GM23338 (cell line): Measurements from ENCODE around the gene HIF1AN. TPM values are rescaled to one million over a fixed set of nuclear protein-coding genes. Genes with fewer than 3 reads are reported as not detected.

Experiments used
- ATAC-seq: fragments of 200-7000 bp; cut with Tn5 transposase; 3 replicates; pipeline ENCODE4 v1.9.1; 2020
- DNase-seq: peaks from one replicate; pipeline ENCODE4 v3.0.0-alpha.2; 2015; ENCODE audit warnings: low spot score
- H2AFZ ChIP-seq: fragments of 200-600 bp; sonication (generic); 2 replicates; pipeline ENCODE4 v1.8.0; 2016; ENCODE audit warnings: antibody characterized with exemption, mild to moderate bottlenecking, moderate library complexity
- H3F3A ChIP-seq: fragments of 200-600 bp; sonication (generic); replicated peaks from 2 replicates; pipeline ENCODE4 v1.8.0; 2017; ENCODE audit warnings: antibody characterized with exemption, mixed run types, low read depth
- H3K27ac ChIP-seq: fragments of 200-600 bp; sonication (generic); 2 replicates; pipeline ENCODE4 v1.6.1; 2016; ENCODE audit warnings: low read depth
- H3K27me3 ChIP-seq: fragments of 200-600 bp; sonication (generic); 2 replicates; pipeline ENCODE4 v1.8.0; 2016; ENCODE audit warnings: mild to moderate bottlenecking, mixed run types, moderate library complexity; ENCODE audit not compliant: insufficient read depth
- H3K36me3 ChIP-seq: fragments of 200-600 bp; sonication (generic); 2 replicates; pipeline ENCODE4 v1.8.0; 2016; ENCODE audit warnings: mild to moderate bottlenecking; ENCODE audit not compliant: insufficient read depth
- H3K4me1 ChIP-seq: fragments of 200-600 bp; sonication (generic); 2 replicates; pipeline ENCODE4 v1.8.0; 2016; ENCODE audit warnings: mild to moderate bottlenecking, moderate library complexity; ENCODE audit not compliant: insufficient read depth
- H3K4me2 ChIP-seq: fragments of 200-600 bp; sonication (generic); 2 replicates; pipeline ENCODE4 v1.7.1; 2017; ENCODE audit warnings: mixed run types
- H3K4me3 ChIP-seq: fragments of 200-600 bp; sonication (generic); 2 replicates; pipeline ENCODE4 v1.6.1; 2016; ENCODE audit warnings: mixed run types
- H3K79me2 ChIP-seq: fragments of 200-600 bp; sonication (generic); replicated peaks from 2 replicates; pipeline ENCODE4 v1.8.0; 2017; ENCODE audit warnings: mild to moderate bottlenecking; ENCODE audit not compliant: insufficient read depth
- H3K9me2 ChIP-seq: fragments of 200-600 bp; sonication (generic); 2 replicates; pipeline ENCODE4 v1.8.0; 2017; ENCODE audit not compliant: insufficient read depth
- H4K20me1 ChIP-seq: fragments of 200-600 bp; sonication (generic); replicated peaks from 2 replicates; pipeline ENCODE4 v1.8.0; 2017; ENCODE audit warnings: mild to moderate bottlenecking; ENCODE audit not compliant: insufficient read depth
- H3K27ac Mint-ChIP-seq: 2 replicates; pipeline ENCODE4 v1.8.0; 2020; ENCODE audit warnings: inconsistent platforms, mild to moderate bottlenecking, moderate library complexity, mixed read lengths
- H3K27me3 Mint-ChIP-seq: 3 replicates; pipeline ENCODE4 v1.8.0; 2022; ENCODE audit warnings: low read depth, mild to moderate bottlenecking, moderate library complexity, mixed read lengths, inconsistent platforms; ENCODE audit not compliant: insufficient read depth, poor library complexity
- H3K36me3 Mint-ChIP-seq: 3 replicates; pipeline ENCODE4 v1.8.0; 2021; ENCODE audit warnings: low read depth, mild to moderate bottlenecking, inconsistent platforms, moderate library complexity, mixed read lengths
- H3K4me1 Mint-ChIP-seq: 3 replicates; pipeline ENCODE4 v1.8.0; 2020; ENCODE audit warnings: mild to moderate bottlenecking, inconsistent platforms, mixed read lengths
- H3K4me3 Mint-ChIP-seq: 3 replicates; pipeline ENCODE4 v1.8.0; 2021; ENCODE audit warnings: moderate library complexity, mild to moderate bottlenecking, inconsistent platforms, mixed read lengths
- H3K9me3 Mint-ChIP-seq: 3 replicates; pipeline ENCODE4 v1.8.0; 2020; ENCODE audit warnings: moderate library complexity, mild to moderate bottlenecking, inconsistent platforms, mixed read lengths
- CREB1 ChIP-seq: fragments of 250-450 bp; sonication (Bioruptor Pico); IDR thresholded peaks from 2 replicates; pipeline ENCODE4 v1.5.0; 2020; ENCODE audit warnings: low read depth, mild to moderate bottlenecking, moderate library complexity
- CTCF ChIP-seq, 2 experiments: fragments of 200-600 bp in 1 of 2; sonication (generic) in 1 of 2; conservative IDR thresholded peaks; 2 replicates each; pipeline versions ENCODE4 v1.5.1 to v1.6.1; 2016 to 2017; ENCODE audit warnings: antibody characterized with exemption in 2 of 2, low read depth in 2 of 2, mild to moderate bottlenecking in 2 of 2, moderate library complexity in 1 of 2
- ETS1 ChIP-seq: IDR thresholded peaks from 2 replicates; pipeline ENCODE4 v1.6.1; 2016; ENCODE audit warnings: antibody characterized with exemption
- EZH2 ChIP-seq: fragments of 200-600 bp; sonication (generic); IDR thresholded peaks from one replicate; pipeline ENCODE4 v1.8.0; 2017; ENCODE audit warnings: antibody characterized with exemption, mild to moderate bottlenecking, low read depth; ENCODE audit not compliant: unreplicated experiment
- EZH2phosphoT487 ChIP-seq: fragments of 200-600 bp; sonication (generic); IDR thresholded peaks from one replicate; pipeline ENCODE4 v1.8.1; 2018; ENCODE audit warnings: antibody characterized with exemption; ENCODE audit not compliant: unreplicated experiment
- JUNB ChIP-seq: IDR thresholded peaks from one replicate; pipeline ENCODE4 v1.6.1; 2016; ENCODE audit warnings: antibody characterized with exemption; ENCODE audit not compliant: unreplicated experiment
- NANOG ChIP-seq: IDR thresholded peaks from 2 replicates; pipeline ENCODE4 v1.6.1; 2016; ENCODE audit warnings: antibody characterized with exemption, borderline replicate concordance
- POLR2AphosphoS5 ChIP-seq: IDR thresholded peaks from 2 replicates; pipeline ENCODE4 v1.6.1; 2016; ENCODE audit warnings: antibody characterized with exemption, low read depth
- REST ChIP-seq: IDR thresholded peaks from one replicate; pipeline ENCODE4 v1.6.1; 2018; ENCODE audit warnings: antibody characterized with exemption; ENCODE audit not compliant: unreplicated experiment
- STAT1 ChIP-seq: IDR thresholded peaks from one replicate; pipeline ENCODE4 v1.6.1; 2016; ENCODE audit warnings: antibody characterized with exemption; ENCODE audit not compliant: unreplicated experiment
- ZNF114 ChIP-seq: fragments of 250-450 bp; sonication (Bioruptor Pico); IDR thresholded peaks from 2 replicates; pipeline ENCODE4 v1.5.0; 2020; ENCODE audit warnings: mild to moderate bottlenecking, moderate library complexity
- ZNF331 ChIP-seq: fragments of 250-450 bp; sonication (Bioruptor Pico); IDR thresholded peaks from 2 replicates; pipeline ENCODE4 v1.5.0; 2020; ENCODE audit warnings: low read depth, mild to moderate bottlenecking, moderate library complexity
- polyA plus RNA-seq: library from polyadenylated mRNA; unstranded; fragments of >200 nt; fragmentation: Nextera tagmentation; extraction: Ambion mirVana; gene quantifications from 2 replicates; pipeline ENCODE4 v1.2.1, GENCODE V29; 2016
- total RNA-seq: library from RNA; depleted of rRNA; stranded (reverse); fragments of >200 nt; shearing (Covaris generic); gene quantifications from 2 replicates; pipeline ENCODE4 v1.2.3, GENCODE V29; 2014

Gene HIF1AN
- total and polyA plus RNA-seq, 2 experiments from 2014 or later, result 9.9 to 26.3 TPM

- Histone ChIP-seq H3K9me2 (no peaks in the 10 kb centered on the region), H3K4me1 (no peaks in the 10 kb centered on the region; the same call in 1 of the 2 replicates), H3K27me3 (peaks cover 64% of the 10 kb centered on the region), H3F3A (0 out of 2 replicates have a peak, but pooled peaks cover 10% of the 10 kb centered on the region), H3K27ac (no peak overlapping the region), H4K20me1 (0 out of 2 replicates have a peak, but pooled peaks cover 3% of the 10 kb centered on the region), H3K79me2 (no peaks in the 10 kb centered on the region), H3K36me3 (no peaks in the 10 kb centered on the region), H3K4me3 (no peak overlapping the region), H2AFZ (no peak overlapping the region), H3K4me2 (no peak overlapping the region)
- ATAC-seq (no peak), DNase-seq (no peak)
- Mint-ChIP-seq H3K27me3 (peaks cover 40% of the 10 kb centered on the region), H3K36me3 (no peaks in the 10 kb centered on the region), H3K9me3 (peaks cover 3% of the 10 kb centered on the region; the same call in 2 of the 3 replicates), H3K4me1 (peaks cover 5% of the 10 kb centered on the region; the same call in 2 of the 3 replicates), H3K27ac (no peak overlapping the region), H3K4me3 (no peak overlapping the region)
- no peak for TF ChIP-seq EZH2phosphoT487
- TF ChIP-seq CTCF (conservative IDR thresholded peaks at IDR 0.05; ENCODE audit: low read depth in 2 of 2), result no peak
These were observed 29.7 kb downstream of the HIF1AN start for GRCh38 chr10:100565206-100565985.

- H4K20me1 ChIP-seq, result 0 out of 2 replicates have a peak, but pooled peaks cover under 1% of the 10 kb centered on the region
- H3K4me3 ChIP-seq, result no peak overlapping the region
- DNase-seq (no peak), ATAC-seq (no peak)
- H3K27ac Mint-ChIP-seq, result no peak overlapping the region
- no peaks in the 10 kb centered on the region for H3K36me3 ChIP-seq
- H3K4me2 ChIP-seq, result no peak overlapping the region
- peaks cover 3% of the 10 kb centered on the region; the same call in 2 of the 3 replicates for H3K9me3 Mint-ChIP-seq
- no peaks in the 10 kb centered on the region for H3K9me2 ChIP-seq
- 0 out of 2 replicates have a peak, but pooled peaks cover 2% of the 10 kb centered on the region for H3F3A ChIP-seq
- H2AFZ ChIP-seq, result no peak overlapping the region
- no peak overlapping the region for H3K4me3 Mint-ChIP-seq
- no peaks in the 10 kb centered on the region for H3K36me3 Mint-ChIP-seq
- H3K79me2 ChIP-seq, result no peaks in the 10 kb centered on the region
- H3K4me1 ChIP-seq, result no peaks in the 10 kb centered on the region; the same call in 1 of the 2 replicates
- no peak for TF ChIP-seq POLR2AphosphoS5
- TF ChIP-seq ZNF331 (CRISPR knock-in tag), result no peak
- TF ChIP-seq STAT1, result no peak
- no peak for TF ChIP-seq ETS1
- no peak for TF ChIP-seq NANOG
- no peak for TF ChIP-seq CREB1 (CRISPR knock-in tag)
- TF ChIP-seq ZNF114 (CRISPR knock-in tag), result no peak
- TF ChIP-seq EZH2, result no peak
- TF ChIP-seq CTCF (conservative IDR thresholded peaks at IDR 0.05; ENCODE audit: low read depth in 2 of 2), result no peak
- TF ChIP-seq REST, result no peak
- TF ChIP-seq JUNB, result no peak
- H3K27me3 ChIP-seq, result peaks cover 56% of the 10 kb centered on the region
- H3K27ac ChIP-seq, result no peak overlapping the region
- peaks cover 33% of the 10 kb centered on the region for H3K27me3 Mint-ChIP-seq
- H3K4me1 Mint-ChIP-seq, result peaks cover 5% of the 10 kb centered on the region; the same call in 2 of the 3 replicates
These were observed 30.8 kb downstream of the HIF1AN start for GRCh38 chr10:100566561-100566960.
